ENCODE results near the gene NF1. TPM values are rescaled to one million over a fixed set of nuclear protein-coding genes. Genes with fewer than 3 reads are reported as not detected.

Gene NF1
- total RNA-seq, 1 donor from 2014 or later, result 53.1 TPM

GRCh38 chr17:31236712-31237111 is 141.9 kb downstream of the NF1 start:
- intact Hi-C loops (cut with DNase I), result no loop called here
- no peaks in the 10 kb centered on the region for H3K4me1 ChIP-seq
- ATAC-seq (no peak), DNase-seq (no peak)
- no peaks in the 10 kb centered on the region for H3K27me3 ChIP-seq (ENCODE audit: low read depth)
- H3K9me3 ChIP-seq, result no peaks in the 10 kb centered on the region
- no peak overlapping the region for H3K27ac ChIP-seq
- H3K4me3 ChIP-seq, result no peak overlapping the region
- no peak for TF ChIP-seq CTCF (IDR thresholded peaks at IDR 0.05)
- peaks cover 75% of the 10 kb centered on the region for H3K36me3 ChIP-seq

- ATAC-seq (no peak), DNase-seq (no peak)
- H3K27me3 ChIP-seq (ENCODE audit: low read depth), result no peaks in the 10 kb centered on the region
- H3K4me1 ChIP-seq, result no peaks in the 10 kb centered on the region
- TF ChIP-seq CTCF (IDR thresholded peaks at IDR 0.05), result no peak
- H3K27ac ChIP-seq, result no peak overlapping the region
- H3K36me3 ChIP-seq, result peaks cover 78% of the 10 kb centered on the region
- no peak overlapping the region for H3K4me3 ChIP-seq
- no peaks in the 10 kb centered on the region for H3K9me3 ChIP-seq
- intact Hi-C loops (cut with DNase I), result no loop called here
These were observed 146.3 kb downstream of the NF1 start for GRCh38 chr17:31241116-31241515.

GRCh38 chr17:31248986-31249834 is 154.4 kb downstream of the NF1 start:
- ATAC-seq, result no peak
- intact Hi-C loops (cut with DNase I), result no loop called here

GRCh38 chr17:31249835-31250141 is 155.0 kb downstream of the NF1 start:
- Histone ChIP-seq H3K27me3 (ENCODE audit: low read depth) (no peaks in the 10 kb centered on the region), H3K4me3 (no peak overlapping the region), H3K27ac (no peak overlapping the region), H3K36me3 (peaks cover 40% of the 10 kb centered on the region), H3K9me3 (no peaks in the 10 kb centered on the region), H3K4me1 (no peaks in the 10 kb centered on the region)
- DNase-seq (no peak), ATAC-seq (no peak)
- intact Hi-C loops (cut with DNase I), result no loop called here
- TF ChIP-seq CTCF (IDR thresholded peaks at IDR 0.05), result no peak

More at GRCh38 chr17:31248986-31249834, 154.4 kb downstream of the NF1 start:
- Histone ChIP-seq H3K4me1 (no peaks in the 10 kb centered on the region), H3K27ac (no peak overlapping the region), H3K36me3 (peaks cover 46% of the 10 kb centered on the region), H3K4me3 (no peak overlapping the region), H3K27me3 (ENCODE audit: low read depth) (no peaks in the 10 kb centered on the region), H3K9me3 (no peaks in the 10 kb centered on the region)
- no peak for DNase-seq
- TF ChIP-seq CTCF (IDR thresholded peaks at IDR 0.05), result no peak

- DNase-seq (no peak), ATAC-seq (no peak)
- H3K9me3 ChIP-seq, result no peaks in the 10 kb centered on the region
- H3K4me3 ChIP-seq, result no peak overlapping the region
- H3K36me3 ChIP-seq, result peaks cover 37% of the 10 kb centered on the region
- no peak overlapping the region for H3K27ac ChIP-seq
- H3K27me3 ChIP-seq (ENCODE audit: low read depth), result no peaks in the 10 kb centered on the region
- TF ChIP-seq CTCF (IDR thresholded peaks at IDR 0.05), result no peak
- no peaks in the 10 kb centered on the region for H3K4me1 ChIP-seq
- intact Hi-C loops (cut with DNase I), result no loop called here
These were observed 155.5 kb downstream of the NF1 start for GRCh38 chr17:31250229-31250628.

Measured in lower lobe of right lung (tissue), 2 donors.